BLaER1 treated with 17β-estradiol and CSF1 and Interleukin-3, amounts not matched to agents 10 nM and 100 nM (cell line): Measurements from ENCODE around the gene MAP3K2.
A peak's percentile ranks its signal among the peaks of the same experiment; 100 is the strongest.

Experiments used
- H3K27ac ChIP-seq, 11 experiments: shearing (Covaris generic); formaldehyde crosslinking; 2 replicates each; pipeline ENCODE4 v1.8.1; 2022
- H3K27me3 ChIP-seq, 11 experiments: shearing (Covaris generic); formaldehyde crosslinking; 2 replicates each; pipeline ENCODE4 v1.8.1; 2022
- H3K36me3 ChIP-seq, 11 experiments: shearing (Covaris generic); formaldehyde crosslinking; 2 replicates each; pipeline ENCODE4 v1.8.1; 2022
- H3K4me1 ChIP-seq, 10 experiments: shearing (Covaris generic); formaldehyde crosslinking; 2 replicates each; pipeline ENCODE4 v1.8.1; 2022
- H3K4me2 ChIP-seq, 11 experiments: shearing (Covaris generic); formaldehyde crosslinking; 2 replicates each; pipeline ENCODE4 v1.8.1; 2022
- H3K4me3 ChIP-seq, 10 experiments: shearing (Covaris generic); formaldehyde crosslinking; 2 replicates each; pipeline ENCODE4 v1.8.1; 2022
- H3K9ac ChIP-seq, 11 experiments: shearing (Covaris generic); formaldehyde crosslinking; 2 replicates each; pipeline ENCODE4 v1.8.1; 2022
- H3K9me3 ChIP-seq, 11 experiments: shearing (Covaris generic); formaldehyde crosslinking; replicated peaks in 1 of 11; 2 replicates each; pipeline ENCODE4 v1.8.1; 2022
- H4K20me1 ChIP-seq, 11 experiments: shearing (Covaris generic); formaldehyde crosslinking; 2 replicates each; pipeline ENCODE4 v1.8.1; 2022
- Cebpa-rat ChIP-seq, 11 experiments: shearing (Covaris generic); IDR thresholded peaks; 2 replicates each; pipeline ENCODE4 v1.8.1; 2022

Gene MAP3K2

DNA sequence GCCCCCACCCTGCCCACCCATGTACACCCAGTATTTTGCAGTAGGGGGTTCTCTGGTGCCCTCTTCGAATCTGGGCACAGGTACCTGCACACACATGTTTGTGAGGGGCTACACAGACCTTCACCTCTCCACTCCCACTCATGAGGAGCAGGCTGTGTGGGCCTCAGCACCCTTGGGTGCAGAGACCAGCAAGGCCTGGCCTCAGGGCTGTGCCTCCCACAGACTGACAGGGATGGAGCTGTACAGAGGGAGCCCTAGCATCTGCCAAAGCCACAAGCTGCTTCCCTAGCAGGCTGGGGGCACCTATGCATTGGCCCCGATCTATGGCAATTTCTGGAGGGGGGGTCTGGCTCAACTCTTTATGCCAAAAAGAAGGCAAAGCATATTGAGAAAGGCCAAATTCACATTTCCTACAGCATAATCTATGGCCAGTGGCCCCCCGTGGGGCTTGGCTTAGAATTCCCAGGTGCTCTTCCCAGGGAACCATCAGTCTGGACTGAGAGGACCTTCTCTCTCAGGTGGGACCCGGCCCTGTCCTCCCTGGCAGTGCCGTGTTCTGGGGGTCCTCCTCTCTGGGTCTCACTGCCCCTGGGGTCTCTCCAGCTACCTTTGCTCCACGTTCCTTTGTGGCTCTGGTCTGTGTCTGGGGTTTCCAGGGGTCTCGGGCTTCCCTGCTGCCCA is 39.7 kb upstream of the MAP3K2 start:
- Histone ChIP-seq H3K9ac (no peak overlapping the region), H4K20me1 (peaks cover 0 to 9% (median 4%) of the 10 kb centered on the region in 11 experiments; a peak in 9 of 22 replicates), H3K4me1 (peaks cover 8 to 21% (median 15%) of the 10 kb centered on the region in 10 experiments), H3K4me2 (no peak overlapping the region), H3K36me3 (no peaks in the 10 kb centered on the region; a peak in 1 of 22 replicates), H3K9me3 (no peaks in the 10 kb centered on the region), H3K4me3 (no peak overlapping the region), H3K27ac (no peak overlapping the region), H3K27me3 (peaks cover 11 to 27% (median 22%) of the 10 kb centered on the region in 11 experiments)
- no peak for TF ChIP-seq Cebpa-rat (IDR thresholded peaks at IDR 0.05)

DNA sequence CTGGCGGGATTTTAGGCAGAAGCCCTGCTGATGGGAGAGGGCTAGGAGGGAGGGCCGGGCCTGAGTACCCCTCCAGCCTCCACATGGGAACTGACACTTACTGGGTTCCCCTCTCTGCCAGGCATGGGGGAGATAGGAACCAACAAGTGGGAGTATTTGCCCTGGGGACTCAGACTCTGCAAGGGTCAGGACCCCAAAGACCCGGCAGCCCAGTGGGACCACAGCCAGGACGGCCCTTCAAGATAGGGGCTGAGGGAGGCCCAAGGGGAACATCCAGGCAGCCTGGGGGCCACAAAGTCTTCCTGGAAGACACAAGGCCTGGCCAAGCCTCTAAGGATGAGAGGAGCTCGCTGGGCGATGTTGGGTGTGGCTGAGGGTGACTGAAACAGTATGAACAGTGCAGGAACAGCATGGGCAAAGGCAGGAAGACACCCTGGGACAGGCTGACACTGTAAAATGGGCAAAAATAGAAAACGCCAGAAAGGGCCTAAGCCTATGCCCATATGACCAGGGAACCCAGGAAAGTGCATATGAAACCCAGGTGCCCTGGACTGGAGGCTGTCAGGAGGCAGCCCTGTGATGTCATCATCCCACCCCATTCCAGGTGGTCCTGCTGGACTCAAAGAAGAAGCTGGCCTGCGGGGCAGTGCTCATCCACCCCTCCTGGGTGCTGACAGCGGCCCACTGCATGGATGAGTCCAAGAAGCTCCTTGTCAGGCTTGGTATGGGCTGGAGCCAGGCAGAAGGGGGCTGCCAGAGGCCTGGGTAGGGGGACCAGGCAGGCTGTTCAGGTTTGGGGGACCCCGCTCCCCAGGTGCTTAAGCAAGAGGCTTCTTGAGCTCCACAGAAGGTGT is 39.0 kb upstream of the MAP3K2 start:
- Histone ChIP-seq H4K20me1 (peaks cover 0 to 10% (median 5%) of the 10 kb centered on the region in 11 experiments; a peak in 9 of 22 replicates), H3K4me2 (no peak overlapping the region), H3K4me3 (no peak overlapping the region), H3K9ac (no peak overlapping the region), H3K27me3 (peaks cover 19 to 35% (median 30%) of the 10 kb centered on the region in 11 experiments), H3K36me3 (no peaks in the 10 kb centered on the region; a peak in 1 of 22 replicates), H3K9me3 (no peaks in the 10 kb centered on the region), H3K27ac (no peak overlapping the region), H3K4me1 (peaks cover 15 to 29% (median 23%) of the 10 kb centered on the region in 10 experiments)
- no peak for TF ChIP-seq Cebpa-rat (IDR thresholded peaks at IDR 0.05)

- no peak overlapping the region for H3K4me3 ChIP-seq
- peaks cover 18 to 38% (median 27%) of the 10 kb centered on the region in 10 experiments for H3K4me1 ChIP-seq
- peaks cover 0 to 11% (median 5%) of the 10 kb centered on the region in 11 experiments; a peak in 9 of 22 replicates for H4K20me1 ChIP-seq
- H3K27ac ChIP-seq: no peak overlapping the region
- TF ChIP-seq Cebpa-rat (IDR thresholded peaks at IDR 0.05): no peak
- H3K9ac ChIP-seq: no peak overlapping the region
- H3K4me2 ChIP-seq: no peak overlapping the region
- H3K27me3 ChIP-seq: peaks cover 28 to 44% (median 36%) of the 10 kb centered on the region in 11 experiments
- no peaks in the 10 kb centered on the region; a peak in 1 of 22 replicates for H3K36me3 ChIP-seq
- H3K9me3 ChIP-seq: no peaks in the 10 kb centered on the region
These were observed 38.0 kb upstream of the MAP3K2 start for GRCh38 chr2:127425540-127426490.

DNA sequence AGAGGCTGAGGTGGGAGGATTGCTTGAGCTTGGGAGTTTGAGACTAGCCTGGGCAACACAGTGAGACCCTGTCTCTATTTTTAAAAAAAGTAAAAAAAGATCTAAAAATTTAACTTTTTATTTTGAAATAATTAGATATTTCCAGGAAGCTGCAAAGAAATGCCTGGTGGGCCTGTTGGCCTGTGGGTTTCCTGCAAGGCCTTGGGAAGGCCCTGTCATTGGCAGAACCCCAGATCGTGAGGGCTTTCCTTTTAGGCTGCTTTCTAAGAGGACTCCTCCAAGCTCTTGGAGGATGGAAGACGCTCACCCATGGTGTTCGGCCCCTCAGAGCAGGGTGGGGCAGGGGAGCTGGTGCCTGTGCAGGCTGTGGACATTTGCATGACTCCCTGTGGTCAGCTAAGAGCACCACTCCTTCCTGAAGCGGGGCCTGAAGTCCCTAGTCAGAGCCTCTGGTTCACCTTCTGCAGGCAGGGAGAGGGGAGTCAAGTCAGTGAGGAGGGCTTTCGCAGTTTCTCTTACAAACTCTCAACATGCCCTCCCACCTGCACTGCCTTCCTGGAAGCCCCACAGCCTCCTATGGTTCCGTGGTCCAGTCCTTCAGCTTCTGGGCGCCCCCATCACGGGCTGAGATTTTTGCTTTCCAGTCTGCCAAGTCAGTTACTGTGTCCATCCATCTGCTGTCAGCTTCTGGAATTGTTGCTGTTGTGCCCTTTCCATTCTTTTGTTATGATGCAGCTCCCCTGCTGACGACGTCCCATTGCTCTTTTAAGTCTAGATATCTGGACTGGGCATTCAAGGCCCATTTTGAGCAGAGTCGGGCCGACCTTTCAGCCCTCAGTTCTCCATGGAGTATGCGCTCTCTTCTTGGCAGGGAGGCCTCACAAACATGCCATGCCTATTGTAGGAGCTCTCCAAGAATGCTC is 37.1 kb upstream of the MAP3K2 start:
- Histone ChIP-seq H3K4me1 (peaks cover 22 to 45% (median 34%) of the 10 kb centered on the region in 10 experiments), H3K27ac (no peak overlapping the region), H3K27me3 (peaks cover 28 to 46% (median 36%) of the 10 kb centered on the region in 11 experiments), H3K9ac (no peak overlapping the region), H3K4me2 (peak overlapping the region in 4 of 11 experiments; percentile 5 to 97 (median 16); a peak in 4 of 22 replicates), H4K20me1 (peaks cover 0 to 11% (median 5%) of the 10 kb centered on the region in 11 experiments; a peak in 9 of 22 replicates), H3K9me3 (no peaks in the 10 kb centered on the region), H3K4me3 (no peak overlapping the region), H3K36me3 (no peaks in the 10 kb centered on the region)
- no peak for TF ChIP-seq Cebpa-rat (IDR thresholded peaks at IDR 0.05)

DNA sequence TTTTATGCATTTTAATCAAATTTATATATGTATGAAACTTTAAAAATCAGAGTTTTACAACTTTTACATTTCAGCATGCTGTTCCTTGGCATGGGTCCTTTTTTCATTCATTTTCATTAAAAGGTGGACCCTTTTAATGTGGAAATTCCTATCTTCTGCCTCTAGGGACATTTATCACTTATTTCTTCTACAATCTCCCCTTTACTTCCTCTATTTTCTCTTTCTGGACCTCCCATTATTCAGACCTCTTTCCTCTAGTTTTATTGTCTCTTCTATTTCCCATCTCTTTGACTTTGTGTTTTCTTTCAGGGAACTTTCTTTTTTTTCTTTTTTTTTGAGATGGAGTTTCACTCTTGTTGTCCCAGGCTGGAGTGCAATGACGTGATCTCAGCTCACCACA is 36.1 kb upstream of the MAP3K2 start:
- peak overlapping the region; percentile 74 to 99 (median 88); a peak in 19 of 22 replicates for H3K4me2 ChIP-seq
- peaks cover 28 to 46% (median 36%) of the 10 kb centered on the region in 11 experiments for H3K27me3 ChIP-seq
- peak overlapping the region in 1 of 11 experiments; percentile 29; a peak in 1 of 22 replicates for H3K9ac ChIP-seq

DNA sequence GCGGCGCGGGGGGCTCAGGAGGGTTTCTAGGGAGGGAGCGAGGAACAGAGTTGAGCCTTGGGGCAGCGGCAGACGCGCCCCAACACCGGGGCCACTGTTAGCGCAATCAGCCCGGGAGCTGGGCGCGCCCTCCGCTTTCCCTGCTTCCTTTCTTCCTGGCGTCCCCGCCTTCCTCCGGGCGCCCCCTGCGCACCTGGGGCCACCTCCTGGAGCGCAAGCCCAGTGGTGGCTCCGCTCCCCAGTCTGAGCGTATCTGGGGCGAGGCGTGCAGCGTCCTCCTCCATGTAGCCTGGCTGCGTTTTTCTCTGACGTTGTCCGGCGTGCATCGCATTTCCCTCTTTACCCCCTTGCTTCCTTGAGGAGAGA is 35.7 kb upstream of the MAP3K2 start:
- H3K9me3 ChIP-seq: no peaks in the 10 kb centered on the region
- H3K27me3 ChIP-seq: peaks cover 28 to 46% (median 36%) of the 10 kb centered on the region in 11 experiments
- peaks cover 28 to 59% (median 48%) of the 10 kb centered on the region in 10 experiments for H3K4me1 ChIP-seq
- H3K36me3 ChIP-seq: no peaks in the 10 kb centered on the region
- H3K4me3 ChIP-seq: peak overlapping the region; percentile 22 to 66 (median 46); a peak in 16 of 20 replicates
- H4K20me1 ChIP-seq: peaks cover 0 to 11% (median 5%) of the 10 kb centered on the region in 11 experiments; a peak in 9 of 22 replicates
- no peak overlapping the region for H3K27ac ChIP-seq
- peak overlapping the region in 5 of 11 experiments; percentile 17 to 36 (median 26); a peak in 5 of 22 replicates for H3K9ac ChIP-seq
- TF ChIP-seq Cebpa-rat (IDR thresholded peaks at IDR 0.05): no peak
- H3K4me2 ChIP-seq: peak overlapping the region; percentile 74 to 99 (median 88)

More for the DNA sequence above, 36.1 kb upstream of the MAP3K2 start:
- no peaks in the 10 kb centered on the region for H3K36me3 ChIP-seq
- no peaks in the 10 kb centered on the region for H3K9me3 ChIP-seq
- H3K27ac ChIP-seq: no peak overlapping the region
- no peak for TF ChIP-seq Cebpa-rat (IDR thresholded peaks at IDR 0.05)
- peaks cover 0 to 11% (median 5%) of the 10 kb centered on the region in 11 experiments; a peak in 9 of 22 replicates for H4K20me1 ChIP-seq
- H3K4me1 ChIP-seq: peaks cover 28 to 54% (median 44%) of the 10 kb centered on the region in 10 experiments
- H3K4me3 ChIP-seq: peak overlapping the region in 7 of 10 experiments; percentile 36 to 66 (median 47); a peak in 11 of 20 replicates
